Hippocampal formation (tissue), 2 donors: ENCODE data around the gene PGM5.

Source experiments
- DNase-seq, 2 donors: peaks; one replicate each; lab custom pipeline; 2025; lab: John Stamatoyannopoulos, UW

The PGM5 gene

GRCh38 chr9:68496356-68496755 is 139.9 kb downstream of the PGM5 start:
- DNase-seq: no peak

DNA sequence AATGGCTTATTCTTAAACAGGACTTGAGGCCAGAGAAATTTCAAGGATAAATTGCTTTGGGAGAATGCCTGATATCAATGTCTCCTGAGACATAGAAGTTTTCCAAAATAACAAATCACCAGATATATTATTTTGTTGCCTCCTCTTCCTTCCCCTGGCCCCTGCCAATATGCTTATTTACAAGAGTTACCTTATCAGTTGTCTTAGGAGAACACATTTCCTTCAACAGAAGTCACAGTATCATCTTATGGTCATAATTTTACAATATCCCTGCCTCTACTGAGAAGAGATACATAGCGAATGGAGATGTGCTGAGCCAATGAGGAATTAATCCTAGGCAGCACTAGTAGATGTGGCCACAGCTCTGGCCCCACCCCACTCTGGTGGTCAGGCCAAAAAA is 141.2 kb downstream of the PGM5 start:
- DNase-seq: no peak

- no peak for DNase-seq
Observed at GRCh38 chr9:68498816-68499215, 142.4 kb downstream of the PGM5 start.

DNA sequence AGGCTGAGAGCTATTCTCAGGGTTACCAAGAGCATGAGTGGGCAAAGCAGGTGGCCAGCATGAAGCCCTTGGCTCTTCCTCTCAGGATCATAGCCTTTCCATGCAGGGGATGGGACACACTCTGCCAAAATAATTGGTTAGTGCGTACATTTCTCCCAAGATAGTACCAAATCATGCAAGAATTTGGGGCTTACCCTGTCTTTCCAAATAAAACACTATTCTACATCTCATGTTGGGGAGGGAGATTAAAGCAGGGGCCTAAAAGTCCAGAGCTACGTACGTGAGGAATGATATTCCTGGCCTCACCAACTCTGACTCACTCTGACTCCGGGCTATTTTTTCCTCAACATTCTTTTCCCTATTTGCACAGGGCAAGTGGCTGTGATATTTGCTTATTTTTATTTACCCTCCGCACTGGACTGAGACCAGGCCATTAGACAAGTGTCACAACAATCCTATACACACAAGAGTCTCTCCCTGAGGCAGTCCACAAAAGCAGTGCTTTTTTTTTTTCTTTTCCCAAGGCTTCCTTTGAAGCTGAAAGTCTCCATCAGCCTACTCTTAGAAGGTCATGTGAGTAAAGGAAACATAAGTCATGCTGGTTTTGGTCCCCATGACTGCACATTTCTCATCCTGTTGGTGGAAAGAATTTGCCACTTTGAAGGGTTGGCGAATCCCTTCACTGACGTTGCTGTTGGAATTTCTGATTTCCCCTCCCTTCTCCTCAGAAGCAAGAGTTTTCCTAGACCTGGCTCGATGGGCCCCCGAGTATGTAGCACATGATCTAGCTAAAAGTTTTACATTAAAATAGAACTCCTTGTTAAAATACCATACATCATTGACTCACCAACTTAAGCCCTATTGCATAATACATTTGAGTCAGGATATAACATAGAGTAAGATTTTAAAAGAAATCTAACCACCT is 144.3 kb downstream of the PGM5 start:
- no peak for DNase-seq

DNA sequence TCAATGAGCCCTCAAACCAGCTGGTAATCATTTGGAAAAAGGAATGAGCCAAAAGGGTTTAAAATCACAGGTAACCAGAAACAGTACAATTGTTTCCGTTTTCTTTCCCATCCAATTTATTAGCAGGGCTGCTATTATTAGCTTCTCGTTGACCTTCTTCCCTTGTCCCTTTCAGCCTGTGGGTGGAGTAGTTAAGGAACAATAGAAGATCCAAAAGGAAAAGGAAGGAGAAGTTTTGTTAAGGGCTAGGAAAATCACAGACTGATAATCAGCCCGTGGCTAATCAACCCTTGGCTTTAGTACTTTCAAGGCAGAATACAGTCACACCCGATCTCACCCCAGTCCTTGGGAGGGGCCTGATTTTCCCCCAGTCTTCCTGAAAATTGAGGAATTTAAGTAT is 145.9 kb downstream of the PGM5 start:
- DNase-seq: no peak

DNA sequence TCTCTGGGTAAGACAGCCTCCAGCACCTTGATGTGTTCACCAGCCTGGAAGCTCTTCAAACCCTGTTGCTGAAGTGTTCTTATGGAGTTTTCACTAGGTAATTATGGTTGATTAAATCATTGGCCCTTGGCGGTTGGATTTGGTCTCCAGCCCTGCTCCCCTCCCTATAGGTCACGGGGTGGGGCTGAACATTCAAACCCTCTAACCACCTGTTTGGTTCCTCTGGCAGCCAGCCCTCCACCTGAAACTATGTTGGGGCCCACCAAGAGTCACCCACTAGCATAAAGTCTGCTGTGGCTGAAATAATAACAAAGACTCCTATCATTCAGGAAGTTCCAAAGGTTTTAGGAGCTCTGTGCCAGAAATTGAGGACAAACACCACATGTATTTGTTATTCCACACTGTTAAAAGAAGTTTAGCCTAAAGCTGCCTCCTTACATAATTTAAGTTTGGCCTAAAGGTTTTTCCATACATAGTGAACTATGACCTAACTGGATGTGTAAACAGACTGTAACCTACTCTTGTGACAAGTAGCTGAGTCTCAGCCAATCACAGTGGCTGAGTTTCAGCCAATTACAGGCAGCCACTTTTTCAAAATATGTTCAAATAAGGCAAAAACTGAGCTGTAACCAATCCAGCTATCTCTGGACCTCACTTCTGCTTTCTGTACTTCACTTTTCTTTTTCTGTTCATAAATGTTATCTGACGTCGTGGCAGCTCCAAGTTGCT is 149.4 kb downstream of the PGM5 start:
- no peak for DNase-seq

DNA sequence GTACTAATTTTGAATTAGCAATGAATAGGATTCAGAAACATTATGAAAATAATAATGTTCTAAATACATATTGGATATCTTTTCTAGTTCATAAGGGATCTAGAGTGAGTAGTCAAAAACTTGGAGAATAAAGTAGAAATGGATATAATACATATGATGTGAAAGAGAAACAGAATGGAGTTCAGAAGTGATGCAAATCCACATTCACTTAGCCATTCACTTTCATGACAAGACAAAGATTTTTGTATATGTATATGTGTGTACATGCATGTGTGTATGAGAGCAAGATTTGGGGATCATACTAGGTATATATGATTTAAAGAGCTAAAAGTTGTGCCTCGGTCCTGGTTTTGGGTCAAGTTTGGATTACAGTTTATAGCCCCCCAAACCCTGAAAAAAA is 150.1 kb downstream of the PGM5 start:
- no peak for DNase-seq

GRCh38 chr9:68507130-68507805 is 150.9 kb downstream of the PGM5 start:
- DNase-seq: peak in 1 of 2 donors; percentile 5

GRCh38 chr9:68507806-68508145 is 151.4 kb downstream of the PGM5 start:
- no peak for DNase-seq

- DNase-seq: no peak
Observed at GRCh38 chr9:68508547-68508946, 152.1 kb downstream of the PGM5 start.

DNA sequence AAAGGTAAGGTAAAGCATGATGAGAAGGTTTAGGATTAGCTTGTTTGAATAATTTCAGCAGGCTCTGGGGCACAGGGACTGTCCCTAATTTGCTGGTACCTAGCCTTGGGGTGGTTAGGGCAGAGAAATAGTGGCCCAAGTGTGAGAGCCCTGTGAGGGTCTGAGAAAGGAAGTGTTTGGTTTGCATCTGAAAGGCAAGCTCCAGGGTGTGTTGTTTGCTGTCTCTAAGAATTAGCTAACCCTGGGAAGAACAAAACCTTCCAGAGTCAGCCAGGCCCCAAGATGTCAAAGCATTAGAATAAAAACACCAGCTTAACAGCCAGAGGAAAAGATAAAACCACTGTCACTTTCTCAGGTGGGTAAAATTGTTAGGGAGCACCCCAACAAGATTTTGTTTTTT is 153.3 kb downstream of the PGM5 start:
- no peak for DNase-seq

- no peak for DNase-seq
Observed at GRCh38 chr9:68513385-68513784, 157.0 kb downstream of the PGM5 start.

- no peak for DNase-seq
Observed at GRCh38 chr9:68513981-68514380, 157.6 kb downstream of the PGM5 start.

DNA sequence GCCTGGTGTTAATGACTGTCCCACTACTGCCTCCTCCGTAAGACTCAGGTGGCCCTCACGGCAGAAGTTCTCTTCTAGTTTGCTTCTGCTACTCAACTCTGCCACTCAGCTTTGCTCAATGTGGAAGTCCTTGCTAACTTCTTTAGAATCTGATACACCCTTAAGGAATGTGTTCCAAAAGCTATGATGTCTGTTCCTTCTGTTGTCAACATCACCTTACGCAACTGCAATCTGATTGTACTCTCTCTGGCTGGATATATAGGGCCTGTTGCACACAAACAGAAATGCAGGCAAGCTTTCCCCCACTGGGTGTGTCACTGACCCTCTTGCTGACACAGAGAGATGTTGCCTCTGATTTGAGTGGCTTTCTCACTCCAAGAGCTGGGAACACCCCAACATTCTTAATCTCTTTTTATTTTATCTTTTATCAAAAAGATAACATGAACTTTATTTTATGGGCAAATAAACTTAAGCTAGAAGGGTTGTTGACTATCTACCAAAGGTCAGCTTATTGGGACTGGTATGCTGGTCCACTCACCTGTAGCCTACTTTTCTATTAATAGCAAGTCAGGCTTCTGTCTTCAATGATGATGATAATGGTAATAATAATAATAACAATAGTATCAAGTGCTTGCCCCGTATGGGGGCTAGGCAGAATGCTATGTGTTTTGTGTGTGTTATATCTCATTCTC is 159.1 kb downstream of the PGM5 start:
- DNase-seq: no peak

DNA sequence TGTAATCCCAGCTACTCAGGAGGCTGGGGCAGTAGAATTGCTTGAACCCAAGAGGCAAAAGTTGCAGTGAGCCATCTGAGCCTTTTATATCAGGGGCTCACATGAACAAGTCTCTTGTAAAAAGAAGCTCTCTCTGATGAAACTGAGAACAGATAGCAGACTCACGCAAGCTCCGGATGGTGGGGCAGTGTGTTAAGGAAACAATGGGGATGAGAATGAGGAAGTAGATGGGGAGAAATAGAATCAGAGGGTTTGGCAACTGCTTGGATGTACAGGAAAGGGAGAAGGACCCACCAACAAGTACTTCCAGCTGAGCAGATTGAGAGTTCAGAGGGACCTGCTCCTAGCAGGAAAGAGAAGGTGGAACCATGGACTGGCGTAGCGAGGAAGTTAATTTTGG is 165.7 kb downstream of the PGM5 start:
- no peak for DNase-seq

DNA sequence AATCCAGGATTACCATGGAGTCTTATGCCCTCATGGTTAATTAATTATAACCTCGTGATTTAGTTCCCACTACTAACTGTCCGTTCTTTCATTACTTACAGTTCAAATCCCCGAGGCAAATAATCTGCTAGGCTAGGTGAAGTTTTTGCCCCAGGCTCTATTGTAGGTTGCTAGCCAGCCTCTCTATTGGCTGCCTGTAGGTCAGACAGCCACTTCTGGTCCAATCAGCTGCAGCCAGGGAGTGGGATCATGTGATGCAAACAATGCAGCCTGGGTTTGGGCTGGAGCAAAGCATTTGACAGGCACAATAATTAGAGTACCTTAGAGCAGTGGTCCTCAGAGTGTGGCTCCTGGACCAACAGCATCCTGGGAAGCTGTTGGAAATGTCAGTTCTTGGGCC is 166.5 kb downstream of the PGM5 start:
- DNase-seq: no peak

GRCh38 chr9:68523367-68523936 is 167.0 kb downstream of the PGM5 start:
- DNase-seq: no peak

DNA sequence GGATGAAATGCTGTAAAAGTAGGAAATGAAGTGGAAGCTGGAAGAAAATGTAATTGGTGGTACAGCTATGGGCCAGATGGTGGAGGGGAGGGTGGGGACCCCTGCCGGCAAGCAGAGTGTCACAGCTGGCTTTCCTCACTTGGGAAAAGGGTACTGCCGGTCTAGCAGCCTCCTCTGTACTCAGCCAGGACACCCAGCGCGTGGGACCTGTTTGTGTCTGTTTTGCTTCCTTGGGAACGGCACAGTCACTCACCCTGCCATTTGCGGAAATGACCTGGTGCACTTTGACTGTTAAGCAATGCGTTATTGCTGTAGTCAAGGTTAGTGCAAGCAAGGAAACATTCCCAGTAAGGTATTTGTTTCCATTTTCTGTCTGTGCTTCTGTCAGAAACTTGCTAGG is 174.2 kb downstream of the PGM5 start:
- no peak for DNase-seq

GRCh38 chr9:68532131-68532530 is 175.7 kb downstream of the PGM5 start:
- DNase-seq: no peak

DNA sequence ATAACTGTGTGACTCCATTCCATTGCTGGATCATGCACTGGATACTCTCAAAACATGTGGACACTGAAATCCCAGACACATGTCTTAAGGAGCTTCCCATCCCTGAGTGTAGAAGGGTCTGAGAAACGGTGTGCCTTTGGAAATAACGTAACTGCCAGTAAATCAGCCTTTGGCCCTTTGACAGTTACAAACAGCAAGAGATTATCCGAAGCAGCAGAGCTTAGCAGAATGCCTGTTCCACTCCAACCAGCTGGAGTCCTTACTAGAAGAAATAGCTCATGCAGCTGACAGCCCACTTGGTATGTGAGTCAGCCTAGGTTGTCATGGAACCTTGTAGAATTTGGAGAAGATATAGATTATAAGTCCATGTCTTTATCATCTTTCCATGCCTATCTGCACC is 177.3 kb downstream of the PGM5 start:
- no peak for DNase-seq

GRCh38 chr9:68536876-68537615 is 180.6 kb downstream of the PGM5 start:
- no peak for DNase-seq
